GM19351 (cell line): ENCODE data around the gene PSTPIP2.
"Not testable (repeated sequence)": the region's sequence is repeated elsewhere in the genome, so short reads cannot be mapped to it uniquely, and the experiment has no call there.

ENCODE experiments used
- ATAC-seq: cut with Tn5 transposase; IDR thresholded peaks from one replicate; pipeline ENCODE4 v1.9.1; 2021; ENCODE audit warnings: mild to moderate bottlenecking, moderate library complexity; ENCODE audit not compliant: unreplicated experiment

PSTPIP2 gene

GRCh38 chr18:45991788-45992187 lies 80.3 kb downstream of the PSTPIP2 start:
- ATAC-seq = no peak

DNA sequence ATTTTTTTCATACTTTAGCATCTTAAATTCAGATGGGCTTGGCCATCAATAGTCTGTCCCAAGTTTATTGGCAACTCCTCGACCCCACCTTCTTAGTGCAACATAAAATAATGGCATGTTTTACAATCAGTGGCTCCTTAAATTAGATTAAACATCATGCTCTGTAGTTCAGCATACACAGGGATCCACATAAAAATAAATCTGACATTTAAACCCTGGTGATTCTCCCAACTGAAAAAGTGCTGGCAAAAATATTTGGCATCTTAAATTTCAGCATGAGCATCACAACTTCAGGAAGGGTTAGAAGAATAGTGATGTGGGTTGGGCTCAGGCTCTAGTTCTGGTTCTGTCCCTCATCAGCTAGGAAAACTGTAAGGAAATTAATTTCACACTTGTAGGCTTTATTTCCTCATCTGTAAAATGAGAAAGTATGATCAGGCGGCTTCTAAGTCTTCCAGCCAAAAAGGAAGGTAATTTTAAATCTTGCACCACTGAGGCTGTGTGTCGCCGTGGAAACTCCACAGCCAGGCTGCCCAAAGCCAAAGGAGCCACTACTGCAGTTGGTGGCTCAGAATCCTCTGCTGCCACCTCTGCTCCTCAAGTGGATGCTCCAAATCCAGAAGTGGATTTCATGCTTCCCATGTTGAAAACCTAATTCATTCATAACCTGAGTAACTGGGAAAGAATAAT lies 87.4 kb downstream of the PSTPIP2 start:
- no peak for ATAC-seq

DNA sequence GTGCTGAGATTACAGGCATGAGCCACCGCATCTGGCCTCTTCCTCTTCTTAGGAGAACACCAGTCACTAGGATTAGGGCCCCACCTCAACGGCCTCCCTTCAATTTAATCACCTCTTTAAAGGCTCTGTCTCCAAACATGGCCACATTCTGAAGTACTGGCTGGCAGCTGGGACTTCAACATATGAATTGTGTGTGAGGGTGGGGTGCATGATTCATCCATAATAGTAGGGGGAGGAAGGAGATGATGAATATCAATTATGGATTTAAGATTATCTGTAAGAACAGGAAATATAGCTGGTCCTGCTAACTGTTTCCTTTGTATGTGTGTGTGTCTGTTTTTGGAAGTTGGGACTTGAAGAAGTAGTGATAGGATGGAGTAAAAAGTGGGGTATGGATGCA lies 90.2 kb downstream of the PSTPIP2 start:
- no peak for ATAC-seq

DNA sequence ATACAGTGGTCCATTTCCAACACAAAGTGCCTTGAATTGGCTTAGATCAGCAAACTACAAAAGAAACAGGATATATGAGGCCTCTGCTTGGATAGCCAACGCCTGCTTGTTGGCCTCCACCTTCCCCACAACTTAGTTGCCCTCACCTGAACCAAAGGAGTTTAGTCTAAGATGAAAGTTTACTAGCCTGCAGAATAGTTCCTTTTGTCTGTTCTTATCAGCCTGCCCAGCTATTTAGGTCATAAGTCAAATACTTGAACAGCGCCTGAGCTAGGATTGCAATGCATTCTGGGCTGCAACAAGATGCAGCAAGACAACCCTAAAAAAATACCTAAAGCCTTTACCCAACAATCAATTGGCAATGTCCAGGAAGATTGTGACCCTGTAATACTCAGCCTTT lies 91.8 kb downstream of the PSTPIP2 start:
- ATAC-seq = no peak

DNA sequence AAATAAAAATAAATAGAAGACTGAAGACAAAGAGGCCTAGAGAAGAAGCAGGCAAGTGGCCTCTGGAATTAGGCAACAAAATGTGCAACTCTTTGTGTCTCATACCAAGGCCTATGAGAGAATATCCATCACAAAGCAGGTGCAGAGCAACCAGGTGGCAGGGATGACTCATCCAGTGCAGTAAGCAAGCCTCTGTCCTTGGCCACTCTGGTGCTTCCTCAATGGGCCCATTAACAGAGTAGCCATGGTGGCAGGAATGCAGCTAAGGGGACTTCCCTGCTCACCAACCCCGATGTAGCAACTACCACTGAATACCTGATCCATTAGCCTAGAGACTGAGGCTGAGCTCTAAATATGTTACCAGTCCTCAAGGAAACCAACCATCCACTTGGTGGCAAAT lies 94.0 kb downstream of the PSTPIP2 start:
- no peak for ATAC-seq

DNA sequence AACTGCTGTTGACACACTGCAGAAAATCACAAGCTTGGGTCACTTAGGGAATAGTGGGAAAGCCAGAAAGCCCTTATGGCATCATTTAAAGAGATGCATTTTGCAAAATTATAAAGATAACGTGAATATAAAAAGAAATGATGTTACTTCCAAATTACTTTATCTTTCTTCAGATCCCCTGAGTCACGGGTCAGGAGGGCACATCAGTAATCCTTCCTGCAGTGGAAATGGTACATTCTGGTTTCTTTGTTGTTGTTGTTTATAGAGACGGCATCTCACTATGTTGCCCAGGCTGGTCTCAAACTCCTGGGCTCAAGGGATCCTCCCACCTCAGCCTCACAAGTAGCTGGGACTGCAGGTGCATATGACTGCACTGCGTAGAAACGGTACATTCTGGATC lies 95.1 kb downstream of the PSTPIP2 start:
- ATAC-seq = no peak

GRCh38 chr18:45976566-45976965 lies 95.5 kb downstream of the PSTPIP2 start:
- ATAC-seq = no peak

- ATAC-seq = no peak
These were observed 97.9 kb downstream of the PSTPIP2 start for GRCh38 chr18:45974088-45974536.

DNA sequence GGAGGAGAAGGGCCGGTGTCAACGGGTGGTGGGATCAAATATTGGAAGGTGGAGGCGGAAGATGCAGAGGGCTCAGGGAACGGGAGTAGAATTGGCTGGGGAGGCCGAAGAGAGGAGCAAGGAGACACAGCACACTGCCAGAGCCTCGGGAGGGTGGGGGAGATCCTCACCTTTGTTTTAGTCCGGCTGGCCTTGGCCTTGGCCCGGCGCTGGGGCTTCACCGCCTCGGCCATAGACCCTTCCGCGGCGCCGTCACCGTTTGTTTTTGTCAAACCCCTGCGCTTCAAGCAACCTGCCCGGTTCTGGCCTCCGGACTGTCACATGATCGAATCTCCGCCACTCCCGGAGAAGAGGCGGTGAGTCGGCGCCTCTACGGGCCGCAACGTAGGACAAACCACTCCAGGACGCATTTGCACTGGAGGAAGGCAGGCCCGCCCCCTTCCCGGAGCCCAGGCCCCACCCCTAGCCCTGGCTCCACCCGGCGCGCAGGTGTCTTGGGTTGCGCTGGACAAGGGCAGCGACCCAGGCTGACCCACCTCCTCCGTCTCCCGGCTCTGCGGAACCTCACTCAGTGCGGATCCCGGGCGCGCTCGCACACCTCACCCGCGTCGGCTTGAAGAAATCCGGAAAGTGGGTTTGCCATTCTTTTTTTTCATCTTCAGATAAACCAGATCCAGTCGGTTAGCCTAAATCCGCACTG lies 104.9 kb downstream of the PSTPIP2 start, which contains the start of gene EPG5:
EPG5 (minus strand) TSS at position 323 of the 700 bp plus-strand sequence; CDS start at position 233, 90 bp downstream.
- ATAC-seq = peak; percentile 95

DNA sequence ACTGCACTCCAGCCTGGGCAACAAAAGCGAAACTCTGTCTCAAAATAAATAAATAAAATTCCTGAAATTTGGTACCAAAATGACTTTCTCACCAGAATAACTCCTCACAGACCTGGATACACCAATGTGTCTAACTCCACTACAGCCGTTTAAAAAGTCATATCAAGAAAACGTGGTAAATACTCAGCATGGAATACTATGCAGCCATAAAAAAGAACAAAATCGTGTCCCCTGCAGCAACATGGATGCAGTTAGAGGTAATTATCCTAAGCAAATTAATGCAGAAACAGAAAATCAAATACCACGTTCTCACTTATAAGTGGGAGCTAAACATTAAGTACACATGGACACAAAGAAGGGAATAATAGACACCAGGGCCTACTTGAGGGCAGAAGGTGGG lies 107.1 kb downstream of the PSTPIP2 start:
- not testable (repeated sequence) for ATAC-seq

GRCh38 chr18:45962866-45963265 lies 109.2 kb downstream of the PSTPIP2 start:
- no peak for ATAC-seq

DNA sequence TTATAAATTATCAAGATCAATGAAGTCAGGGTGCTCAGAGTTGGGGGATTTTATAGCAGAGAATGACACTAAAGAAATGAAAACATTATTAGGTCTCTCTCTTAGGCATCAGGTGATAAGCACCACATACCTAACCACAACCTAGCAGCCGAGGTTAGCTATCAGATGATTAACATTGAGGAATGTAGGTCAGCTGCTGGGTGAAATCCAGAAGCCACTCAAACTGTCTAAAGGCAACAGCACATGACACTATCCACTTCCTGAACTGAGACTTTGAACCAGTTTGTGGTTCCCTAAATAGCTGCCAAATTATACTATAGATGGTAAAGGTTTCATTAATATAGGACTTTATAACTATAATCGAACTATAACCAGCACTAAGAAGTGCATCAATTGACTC lies 109.6 kb downstream of the PSTPIP2 start:
- ATAC-seq = no peak

DNA sequence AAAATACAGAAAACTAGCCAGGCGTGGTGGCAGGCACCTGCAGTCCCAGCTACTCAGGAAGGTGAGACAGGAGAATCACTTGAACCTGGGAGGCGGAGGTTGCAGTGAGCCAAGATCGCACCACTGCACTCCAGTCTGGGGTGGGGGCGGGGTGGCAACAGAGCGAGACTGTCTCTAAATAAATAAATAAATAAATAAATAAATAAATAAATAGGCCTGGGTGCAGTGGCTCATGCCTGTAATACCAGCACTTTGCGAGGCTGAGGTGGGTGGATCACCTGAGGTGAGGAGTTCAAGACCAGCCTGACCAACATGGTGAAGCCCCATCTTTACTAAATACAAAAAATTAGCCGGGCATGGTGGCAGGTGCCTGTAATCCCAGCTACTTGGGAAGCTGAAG lies 112.6 kb downstream of the PSTPIP2 start:
- ATAC-seq = not testable (repeated sequence)

- ATAC-seq = no peak
These were observed 113.3 kb downstream of the PSTPIP2 start for GRCh38 chr18:45958730-45959129.

DNA sequence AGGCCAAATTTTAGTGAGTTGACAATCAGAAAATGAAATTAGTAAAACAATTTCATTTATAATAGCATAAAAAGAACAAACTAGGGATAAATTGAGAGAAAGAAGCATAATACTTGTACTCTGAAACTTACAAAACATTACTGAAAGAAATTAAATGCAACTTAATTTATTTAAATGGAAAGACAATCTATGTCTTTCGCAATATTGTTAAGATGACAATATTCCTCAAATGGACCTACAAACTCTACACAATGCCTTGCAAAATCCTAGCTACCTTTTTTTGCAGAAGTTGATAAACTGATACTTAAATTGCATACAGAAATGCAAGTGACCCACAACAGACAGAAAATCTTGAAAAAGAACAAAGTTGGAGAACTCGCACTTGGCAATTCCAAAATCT lies 114.0 kb downstream of the PSTPIP2 start:
- ATAC-seq = no peak

DNA sequence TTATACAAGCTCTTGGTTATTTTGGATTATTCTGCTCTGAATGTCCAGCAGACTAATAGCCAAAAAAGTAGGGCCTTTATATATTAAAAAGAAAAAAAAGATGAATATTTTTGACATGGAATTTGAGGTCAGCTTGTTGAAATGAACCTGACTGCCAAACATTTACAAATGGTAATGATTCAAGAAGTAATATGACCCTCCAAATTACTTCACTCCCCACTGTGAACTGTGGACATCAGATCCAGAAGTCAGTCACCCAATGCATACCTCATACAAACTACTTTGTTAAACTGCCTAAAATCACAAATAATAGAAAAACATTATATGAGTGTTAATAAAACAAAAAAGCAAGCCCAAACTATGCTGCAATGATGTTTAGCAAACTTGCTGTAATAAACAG lies 115.0 kb downstream of the PSTPIP2 start:
- ATAC-seq = no peak

DNA sequence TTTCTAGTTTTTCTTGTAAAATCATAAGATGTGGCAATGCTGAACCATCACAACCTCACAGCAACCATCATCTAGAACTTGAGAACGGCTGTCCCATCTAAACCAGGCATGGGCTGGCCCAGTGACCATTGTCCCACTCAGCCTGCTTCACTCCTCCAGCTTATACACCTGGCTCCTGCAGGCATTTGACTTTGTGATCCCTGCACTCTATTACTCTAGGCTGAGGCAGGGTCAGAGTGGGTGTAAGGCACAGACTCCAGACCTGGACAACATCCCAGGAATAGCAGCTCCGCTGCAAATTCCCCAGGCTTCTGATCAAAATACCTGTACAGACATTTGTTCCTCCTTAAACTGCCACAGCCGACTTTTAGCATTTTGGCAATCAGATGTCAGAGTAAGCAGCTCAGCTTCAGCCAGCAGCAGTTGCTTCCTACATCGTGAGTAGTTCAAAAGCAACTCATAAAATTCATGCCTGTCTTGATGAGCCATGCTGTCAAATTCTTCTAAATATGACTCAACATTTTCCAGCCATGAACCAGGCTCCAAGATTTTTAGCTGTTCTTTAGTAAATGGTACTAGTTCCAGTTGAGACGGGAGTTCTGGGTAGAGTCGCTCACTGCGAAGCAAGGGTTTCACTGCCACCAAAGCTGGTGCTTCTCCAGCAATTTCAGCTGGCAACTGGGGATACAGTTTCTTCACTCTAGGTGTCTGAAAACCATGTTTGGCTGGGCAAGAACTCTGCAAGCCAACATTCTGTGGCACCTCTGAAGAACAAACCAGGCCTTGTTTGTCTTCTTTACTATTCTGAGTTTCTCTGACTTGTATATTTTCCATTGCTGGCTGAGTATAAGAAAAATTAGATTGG lies 117.8 kb downstream of the PSTPIP2 start:
- ATAC-seq = no peak

DNA sequence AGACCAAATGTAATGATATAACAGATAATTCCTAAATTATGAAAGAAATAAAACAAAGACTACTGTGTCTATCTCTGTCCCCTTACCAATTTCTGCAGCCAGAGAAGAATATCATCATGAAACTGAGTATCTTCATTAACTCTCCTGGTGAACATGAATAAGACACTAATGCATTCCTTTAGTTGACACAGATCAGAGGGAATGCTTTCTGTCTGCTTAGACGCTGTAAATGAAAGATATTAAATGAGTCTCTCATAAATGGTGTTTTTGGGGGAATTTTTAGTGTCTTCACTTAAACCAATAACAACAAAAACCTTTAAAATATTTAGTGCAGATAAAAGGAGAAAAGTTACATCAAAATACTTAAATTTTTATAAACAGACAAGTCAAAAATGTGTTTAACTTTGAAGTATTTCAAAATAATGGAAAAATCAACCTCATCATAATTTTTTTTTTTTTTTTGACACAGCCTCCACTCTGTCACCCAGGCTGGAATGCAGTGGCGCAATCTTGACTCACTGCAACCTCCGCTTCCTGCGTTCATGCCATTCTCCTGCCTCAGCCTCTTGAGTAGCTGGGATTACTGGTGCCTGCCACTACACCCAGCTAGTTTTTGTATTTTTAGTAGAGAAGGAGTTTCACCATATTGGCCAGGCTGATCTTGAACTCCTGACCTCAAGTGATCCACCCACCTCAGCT lies 120.9 kb downstream of the PSTPIP2 start:
- ATAC-seq = no peak

DNA sequence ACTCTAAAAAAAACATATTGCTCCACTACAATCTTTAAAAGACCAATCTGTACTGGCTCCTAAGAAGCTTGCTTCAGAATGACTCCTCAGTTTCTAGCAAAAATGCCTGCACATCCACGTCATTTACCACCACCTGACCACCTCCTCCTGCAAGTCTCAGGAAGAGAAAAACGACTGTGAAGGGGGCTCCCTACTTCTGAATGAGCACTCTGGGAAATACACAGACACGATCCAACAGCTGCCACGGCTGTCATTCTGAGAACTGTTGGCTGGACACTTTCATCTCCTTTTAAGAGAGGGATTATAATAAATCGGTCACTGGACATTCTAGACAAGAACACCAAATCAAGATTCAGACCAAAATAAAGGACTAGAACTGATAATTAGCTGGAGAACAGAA lies 126.4 kb downstream of the PSTPIP2 start:
- ATAC-seq = no peak

DNA sequence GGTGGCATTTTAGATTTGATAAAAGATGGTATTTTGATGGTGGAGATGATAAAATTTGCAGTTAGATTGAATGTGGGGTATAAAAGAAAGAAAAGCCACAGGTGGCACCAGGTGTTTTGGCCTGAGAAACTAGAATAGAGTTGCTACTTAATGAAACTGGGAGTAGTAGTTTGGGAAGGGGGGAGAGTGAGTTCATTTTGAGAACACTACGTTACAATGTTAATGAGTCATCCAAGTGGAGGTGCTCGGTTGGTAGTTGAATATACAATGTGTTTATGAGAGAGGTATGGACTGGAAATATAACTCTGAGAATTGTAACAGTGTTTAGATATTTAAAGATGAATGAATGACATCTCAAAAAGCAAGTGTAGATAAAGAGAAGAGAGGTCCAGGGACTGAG lies 131.3 kb downstream of the PSTPIP2 start:
- ATAC-seq = no peak

- ATAC-seq = no peak
These were observed 132.8 kb downstream of the PSTPIP2 start for GRCh38 chr18:45939236-45939635.
